Hindlimb muscle (tissue), 1 donor: ENCODE data around the gene RCBTB2. TPM values are rescaled to one million over a fixed set of nuclear protein-coding genes. Genes with fewer than 3 reads are reported as not detected.
A peak's percentile ranks its signal among the peaks of the same experiment; 100 is the strongest.
"Not testable (repeated sequence)": the region's sequence is repeated elsewhere in the genome, so short reads cannot be mapped to it uniquely, and the experiment has no call there.

Experiments used
- DNase-seq: peaks from one replicate; pipeline ENCODE4 v3.0.0-alpha.2; 2013
- polyA plus RNA-seq: library from polyadenylated mRNA; unstranded; fragments of 120-200 nt; gene quantifications from one replicate; pipeline ENCODE4 v1.2.1, GENCODE V29; 2013; ENCODE audit not compliant: insufficient read length

Gene RCBTB2
- 21.6 TPM for polyA plus RNA-seq

DNA sequence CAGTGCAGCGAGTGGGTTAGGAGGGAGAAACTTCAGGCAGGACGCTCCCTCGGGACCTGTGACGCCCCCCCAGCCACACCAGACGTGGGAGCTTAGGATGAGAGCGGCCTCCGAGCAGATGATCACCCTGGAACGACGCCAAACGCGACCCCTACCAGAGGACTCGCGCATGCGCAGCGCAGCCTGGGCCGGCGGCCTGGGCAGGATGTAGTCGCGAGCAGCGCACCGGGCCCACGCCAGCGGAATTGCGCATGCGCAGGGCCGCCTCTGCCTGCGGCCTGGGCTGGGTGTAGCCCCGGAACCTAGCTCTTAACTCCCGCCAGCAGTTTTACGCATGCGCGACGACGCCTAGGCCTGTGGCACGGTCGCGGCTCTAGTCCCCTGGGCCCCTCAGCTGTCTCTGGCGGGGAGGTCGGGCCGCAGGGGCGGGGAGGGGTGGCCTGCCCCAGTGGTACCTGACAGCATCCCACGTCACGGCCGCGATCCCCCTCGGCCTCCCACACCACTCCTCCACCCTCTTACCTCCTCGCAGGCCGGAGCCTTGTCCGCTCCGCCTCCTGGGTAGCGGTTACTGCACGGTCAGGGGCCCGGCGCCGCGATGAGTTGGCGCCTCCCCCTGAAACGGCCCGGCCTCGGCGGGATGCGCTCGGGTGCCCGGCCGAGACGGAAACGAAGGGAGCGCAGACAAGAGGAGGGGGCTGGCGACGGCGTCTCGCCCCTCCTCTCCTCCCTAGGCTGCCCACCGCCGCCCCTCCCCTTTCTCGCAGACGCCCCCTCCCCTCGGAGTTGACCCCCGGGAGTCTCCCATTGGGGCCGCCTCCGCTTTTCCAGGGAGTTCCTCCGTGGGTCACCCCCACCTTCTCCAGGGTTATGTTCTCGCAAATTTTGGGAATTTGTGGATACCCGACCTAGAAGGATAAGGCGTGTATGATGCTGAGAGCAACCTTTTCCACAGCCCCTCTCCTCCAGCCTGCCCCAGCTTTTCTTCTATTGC lies at the start of gene RCBTB2:
TSS of gene RCBTB2 (minus strand) at position 575 of the 994 bp plus-strand sequence. CDS start 11,141 bp downstream, outside the sequence.
- peak; percentile 100 for DNase-seq

DNA sequence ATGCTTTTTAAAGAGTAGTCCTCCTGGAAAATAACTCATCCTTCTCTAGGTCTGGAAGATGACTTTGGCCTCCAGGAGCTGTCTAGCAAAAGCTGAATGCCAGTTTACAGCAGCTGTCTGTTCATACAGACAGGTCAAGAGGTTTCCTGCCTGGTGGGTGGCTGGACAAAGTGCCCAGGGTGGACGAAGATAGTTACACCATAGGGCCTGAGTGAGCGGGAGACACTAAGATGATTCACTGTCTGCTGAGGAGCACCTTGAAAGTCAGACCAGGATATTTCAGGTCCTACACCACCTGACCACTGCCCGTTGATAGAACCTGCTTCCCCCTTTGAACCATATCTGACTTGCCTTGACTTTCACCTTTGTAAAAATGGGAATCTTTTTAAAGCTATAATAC lies 49.2 kb upstream of the RCBTB2 start:
- no peak for DNase-seq

DNA sequence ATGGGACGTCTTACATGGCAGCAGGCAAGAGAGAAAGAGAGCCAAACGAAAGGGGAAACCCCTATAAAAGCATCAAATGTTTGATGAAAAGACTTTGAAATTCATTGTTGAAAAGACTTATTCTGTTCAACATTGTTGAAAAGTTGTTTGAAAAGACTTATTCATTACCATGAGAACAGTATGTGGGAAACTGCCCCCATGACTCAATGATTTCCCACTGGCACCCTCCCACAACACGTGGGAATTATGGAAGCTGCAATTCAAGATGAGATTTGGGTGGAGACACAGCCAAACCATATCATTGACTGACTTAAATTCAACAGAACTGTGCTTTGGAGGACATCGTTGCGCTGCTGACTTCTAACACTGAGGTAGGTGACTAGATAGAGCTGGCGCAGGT lies 48.0 kb upstream of the RCBTB2 start:
- no peak for DNase-seq

DNA sequence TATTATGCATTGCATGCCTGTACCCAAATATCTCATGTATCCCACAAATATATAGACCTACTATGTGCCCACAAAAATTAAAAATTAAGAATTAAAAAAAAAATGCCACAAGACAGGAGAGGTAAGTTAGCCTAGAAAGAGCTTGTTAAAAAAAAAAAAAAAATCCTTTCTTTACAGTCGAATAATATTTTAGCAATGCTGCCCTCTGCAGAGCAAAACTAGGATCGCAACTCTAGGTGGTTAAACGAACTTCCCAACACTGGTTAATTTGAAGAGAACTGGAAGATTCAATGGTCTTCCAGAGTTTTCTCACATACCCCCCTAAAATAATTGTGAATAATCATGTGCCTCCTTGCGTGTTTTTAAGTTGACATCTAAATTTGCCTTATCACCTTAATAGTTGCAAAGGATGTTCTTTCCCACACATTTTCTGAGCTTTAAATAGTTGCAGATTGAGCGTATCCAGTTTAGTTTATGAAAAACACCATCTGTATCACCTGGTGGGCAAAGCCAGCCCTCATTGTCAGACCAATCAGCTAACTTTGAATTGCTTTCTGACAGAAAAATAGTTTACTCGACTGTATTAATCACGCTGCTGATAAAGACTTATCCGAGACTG lies 47.4 kb upstream of the RCBTB2 start:
- peak; percentile 76 for DNase-seq

DNA sequence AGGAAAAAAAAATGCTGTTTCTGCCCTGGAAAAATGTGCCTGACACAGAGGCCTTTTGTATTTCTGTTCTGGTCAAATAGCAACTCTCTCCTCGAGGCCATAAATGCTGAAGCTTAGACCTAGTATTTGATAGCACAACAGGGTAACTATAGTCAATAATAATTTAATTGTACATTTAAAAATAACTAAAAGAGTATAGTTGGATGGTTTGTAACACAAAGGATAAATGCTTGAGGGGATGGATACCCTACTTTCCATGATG lies 47.0 kb upstream of the RCBTB2 start:
- not testable (repeated sequence) for DNase-seq

DNA sequence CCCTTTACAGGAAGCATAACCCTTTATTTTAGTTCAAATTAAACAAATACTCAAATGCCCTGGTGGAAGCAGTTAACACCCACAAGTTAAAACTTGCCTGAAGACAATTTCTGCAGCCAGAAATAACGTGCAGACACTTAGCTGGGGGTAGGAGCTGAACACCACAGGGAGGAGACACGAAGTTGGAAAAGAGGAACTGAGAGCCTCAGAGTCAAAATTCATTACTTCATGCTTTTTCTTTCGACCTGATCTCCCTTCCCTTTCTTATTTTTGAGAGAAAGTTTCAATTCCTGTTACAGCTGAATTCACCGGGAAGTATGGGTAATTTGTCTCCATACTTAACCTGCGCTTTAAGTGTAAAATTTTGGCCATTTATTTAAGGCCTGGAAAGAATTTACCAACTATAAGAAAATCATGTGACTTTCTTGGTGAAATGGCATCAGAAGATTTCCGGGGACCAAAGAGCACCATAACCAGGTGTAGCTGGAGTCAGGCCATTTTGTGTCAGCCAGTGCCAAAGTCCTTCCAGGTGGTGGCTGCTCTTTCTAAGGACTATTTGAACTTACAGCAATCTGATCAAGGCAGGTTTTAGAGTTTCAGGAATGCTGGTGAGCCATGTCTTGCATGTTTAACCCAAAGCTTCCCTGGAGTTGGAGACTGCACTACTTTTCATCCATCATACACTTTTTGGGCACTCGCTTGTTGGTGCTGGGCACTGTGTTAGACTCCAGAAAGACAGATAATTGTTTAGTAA lies 46.5 kb upstream of the RCBTB2 start:
- no peak for DNase-seq

DNA sequence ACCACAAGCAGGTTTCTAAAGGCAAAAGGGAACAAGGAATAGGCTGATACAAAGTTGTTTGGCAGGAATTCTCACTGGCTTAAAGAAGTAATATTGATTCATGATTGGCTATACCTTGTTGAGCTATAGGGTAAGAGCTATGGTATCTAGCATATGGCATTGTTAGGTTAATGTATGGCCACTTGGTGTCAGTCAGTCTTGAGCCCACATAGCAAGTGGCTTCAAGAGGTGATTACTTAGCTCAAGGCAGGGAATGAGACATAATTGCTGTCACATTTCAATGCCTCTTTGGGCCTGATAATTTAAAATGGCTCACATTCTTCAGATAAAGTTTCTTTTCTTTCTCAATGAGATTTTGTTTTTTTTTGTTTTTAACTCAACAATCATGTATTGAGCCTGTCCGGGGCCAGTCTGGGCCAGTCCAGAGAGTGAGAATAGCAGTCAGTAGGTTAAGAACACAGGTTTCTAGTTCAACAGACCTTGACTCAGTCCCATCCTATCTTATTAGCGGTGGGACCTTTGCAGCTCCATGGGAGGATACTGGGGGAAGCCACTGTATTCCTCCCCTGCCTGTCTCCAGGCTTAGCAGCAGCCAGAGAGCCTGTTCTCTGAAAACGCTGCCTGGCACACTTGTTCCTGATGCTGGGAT lies 45.8 kb upstream of the RCBTB2 start:
- no peak for DNase-seq

DNA sequence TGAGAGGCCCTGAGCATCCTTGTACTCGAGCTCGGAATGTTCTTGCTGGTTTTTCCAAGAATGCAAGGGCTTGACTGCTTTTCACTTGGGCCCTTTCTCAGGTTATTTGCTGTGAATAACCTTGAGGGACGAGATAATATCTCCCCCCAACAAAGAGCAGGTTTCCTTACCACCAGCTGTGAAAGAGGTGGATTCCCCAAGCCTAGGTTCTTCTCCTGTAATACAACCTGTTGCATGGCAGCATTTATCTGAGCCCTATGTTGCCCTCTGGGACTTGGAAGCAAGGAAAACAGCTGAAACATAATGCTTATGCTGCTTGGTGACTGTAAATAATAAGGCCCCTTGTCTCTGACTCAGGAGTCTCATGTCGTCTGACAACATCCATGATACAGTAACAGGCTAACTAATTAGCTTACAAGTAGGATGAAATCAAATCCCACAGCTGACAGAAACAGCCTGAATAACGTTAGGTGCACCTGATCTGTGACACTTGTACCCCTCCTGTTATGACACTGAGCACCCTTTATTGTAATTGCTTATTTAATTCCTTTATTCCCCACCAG lies 43.6 kb upstream of the RCBTB2 start:
- DNase-seq, result no peak

DNA sequence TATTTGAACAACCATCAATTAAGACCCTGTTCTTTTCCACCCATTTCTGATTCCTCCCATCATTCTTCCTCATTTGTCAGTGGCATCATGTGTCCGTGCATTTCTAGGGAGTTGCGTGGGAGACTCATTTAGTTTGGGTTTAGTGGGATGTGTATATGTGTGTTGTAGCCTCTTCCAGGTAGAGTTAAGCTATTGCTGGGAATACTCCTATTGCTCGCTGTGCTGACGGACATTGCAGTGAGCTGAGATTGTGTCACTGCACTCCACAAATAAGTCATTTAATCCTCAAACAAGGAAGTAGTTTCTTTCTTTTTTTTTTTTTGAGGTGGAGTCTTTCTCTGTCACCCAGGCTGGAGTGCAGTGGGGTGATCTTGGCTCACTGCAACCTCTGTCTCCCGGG lies 42.2 kb upstream of the RCBTB2 start:
- no peak for DNase-seq

DNA sequence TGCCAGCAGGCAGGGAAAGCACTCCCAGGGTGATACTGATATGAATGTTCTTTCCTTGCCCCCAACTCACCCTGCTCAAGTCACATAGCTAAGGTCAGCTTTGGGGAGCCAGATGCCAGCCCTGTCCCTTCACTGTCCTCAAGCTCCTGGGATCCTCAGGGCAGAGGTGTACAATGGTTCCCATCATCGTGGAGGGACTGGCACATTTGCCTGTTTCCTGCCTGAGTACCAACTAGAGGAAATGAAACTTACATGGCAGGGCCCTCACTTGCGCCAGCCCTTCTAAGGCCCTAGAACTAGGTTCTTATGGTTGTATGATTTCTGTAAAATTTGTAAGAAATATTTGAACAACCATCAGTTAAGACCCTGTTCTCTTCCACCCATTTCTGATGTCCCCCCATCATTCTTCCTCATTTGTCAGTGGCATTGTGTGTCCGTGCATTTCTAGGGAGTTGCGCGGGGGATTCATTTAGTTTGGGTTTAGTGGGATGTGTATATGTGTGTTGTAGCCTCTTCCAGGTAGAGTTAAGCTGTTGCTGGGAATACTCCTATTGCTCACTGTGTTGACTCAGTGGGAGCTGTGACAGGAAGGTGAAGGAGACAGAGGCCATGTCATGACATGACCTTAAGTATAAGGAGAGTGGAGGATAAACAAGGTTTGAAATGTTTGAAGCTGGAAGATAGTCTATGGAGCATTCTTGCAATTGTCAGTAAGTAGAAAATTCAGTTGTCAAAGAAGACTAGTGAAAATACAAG lies 41.3 kb upstream of the RCBTB2 start:
- DNase-seq, result no peak

DNA sequence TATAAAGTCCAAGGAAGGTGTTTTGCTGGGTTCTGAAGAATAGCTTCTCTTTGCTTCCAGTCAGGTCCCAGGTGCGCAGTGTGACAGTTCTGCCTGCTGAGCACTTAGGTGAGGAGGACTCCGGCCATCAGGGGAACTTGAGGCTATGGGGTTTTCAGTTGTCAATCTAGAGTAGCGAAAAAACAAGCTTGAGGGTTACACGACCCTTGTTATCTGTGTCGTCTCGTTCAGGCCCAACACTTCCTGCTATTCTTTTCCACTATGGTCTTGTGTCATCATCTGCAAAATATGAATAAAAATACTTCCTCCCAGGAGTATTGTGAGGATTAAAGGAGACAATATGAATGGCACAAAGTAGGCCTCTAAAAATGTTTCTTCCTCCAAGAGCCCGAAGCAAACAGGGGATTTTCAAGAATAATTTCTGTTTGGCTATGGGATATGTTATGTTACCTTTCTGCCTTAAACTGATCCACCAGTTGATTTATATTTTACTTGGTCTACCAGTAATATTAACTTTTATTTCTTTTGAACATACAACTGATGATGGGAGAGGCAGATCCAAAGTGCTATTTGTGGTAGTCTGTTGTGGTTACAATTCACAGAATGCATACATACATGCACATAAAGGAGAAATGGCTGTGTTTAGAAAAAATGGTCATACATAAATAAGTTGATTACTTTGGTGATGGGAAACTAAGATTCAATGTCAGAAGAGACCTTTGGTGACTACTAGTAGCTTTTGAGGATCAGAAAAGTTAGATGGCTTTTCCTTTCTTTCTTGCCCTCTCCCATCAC lies 40.5 kb upstream of the RCBTB2 start:
- no peak for DNase-seq

DNA sequence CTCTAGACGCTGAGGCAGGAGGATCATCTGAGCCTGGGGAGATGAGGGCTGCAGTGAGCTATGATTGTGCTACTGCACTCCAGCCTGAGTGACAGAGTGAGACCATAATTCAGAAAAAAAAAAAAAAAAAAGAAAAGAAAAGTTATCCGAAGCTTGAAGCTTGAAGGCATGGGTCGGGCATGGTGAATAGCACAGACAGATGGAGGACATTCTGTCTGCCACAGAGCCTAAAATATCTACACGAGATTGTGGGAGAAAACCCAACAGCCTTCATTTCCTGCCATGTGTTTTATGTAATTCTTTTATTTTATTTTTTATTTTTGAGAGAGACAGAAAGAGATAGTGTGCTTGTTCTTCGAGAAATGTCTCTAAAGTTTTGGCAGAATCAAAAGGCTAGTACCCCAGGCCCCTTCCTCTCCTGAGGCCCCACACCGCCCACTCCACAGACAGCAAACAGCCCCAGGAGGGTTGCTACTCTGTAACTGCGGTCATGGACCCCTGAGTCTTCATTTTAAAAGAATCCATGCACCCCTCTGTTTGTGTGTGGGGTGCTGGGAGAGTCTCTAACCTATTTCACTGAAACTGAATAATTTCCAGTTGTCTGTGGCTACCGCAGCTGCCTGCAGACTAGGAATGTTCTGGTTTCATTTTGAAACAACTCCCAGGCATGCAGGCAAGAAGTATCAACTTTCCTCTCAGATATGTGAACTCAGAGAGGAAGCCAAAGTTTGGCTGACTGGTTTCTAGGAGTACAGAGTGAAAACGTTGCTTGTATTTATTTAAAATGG lies 38.4 kb upstream of the RCBTB2 start:
- DNase-seq, result peak; percentile 69

DNA sequence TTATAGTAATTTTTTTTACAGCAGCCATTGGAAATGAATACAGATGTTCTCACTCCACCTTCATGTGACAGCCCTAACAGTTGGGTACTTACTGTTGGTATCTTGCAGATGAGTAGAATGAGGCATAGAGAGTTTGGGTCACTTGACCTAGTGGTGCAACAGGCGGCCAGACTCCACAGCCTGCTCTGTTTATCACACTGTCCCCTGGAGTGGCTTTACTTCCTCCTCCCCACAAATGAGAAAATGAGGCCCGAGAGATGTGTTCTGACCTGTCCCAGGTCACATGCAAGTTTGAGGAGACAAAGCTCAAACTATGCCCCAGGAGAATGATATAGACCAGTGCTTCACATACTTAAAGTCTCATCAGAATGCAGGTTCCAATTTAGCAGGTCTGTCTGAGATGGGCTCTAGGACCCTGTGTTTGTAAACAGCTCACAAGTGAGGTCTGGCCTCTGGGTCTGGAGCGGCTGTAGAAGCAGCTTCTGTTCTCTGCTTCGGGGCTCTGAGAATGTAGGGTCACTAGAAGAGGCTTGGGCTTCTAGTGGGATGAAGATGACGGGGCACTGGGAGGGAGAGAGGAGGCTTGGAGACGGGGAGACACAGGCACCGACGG lies 37.4 kb upstream of the RCBTB2 start:
- DNase-seq, result no peak

DNA sequence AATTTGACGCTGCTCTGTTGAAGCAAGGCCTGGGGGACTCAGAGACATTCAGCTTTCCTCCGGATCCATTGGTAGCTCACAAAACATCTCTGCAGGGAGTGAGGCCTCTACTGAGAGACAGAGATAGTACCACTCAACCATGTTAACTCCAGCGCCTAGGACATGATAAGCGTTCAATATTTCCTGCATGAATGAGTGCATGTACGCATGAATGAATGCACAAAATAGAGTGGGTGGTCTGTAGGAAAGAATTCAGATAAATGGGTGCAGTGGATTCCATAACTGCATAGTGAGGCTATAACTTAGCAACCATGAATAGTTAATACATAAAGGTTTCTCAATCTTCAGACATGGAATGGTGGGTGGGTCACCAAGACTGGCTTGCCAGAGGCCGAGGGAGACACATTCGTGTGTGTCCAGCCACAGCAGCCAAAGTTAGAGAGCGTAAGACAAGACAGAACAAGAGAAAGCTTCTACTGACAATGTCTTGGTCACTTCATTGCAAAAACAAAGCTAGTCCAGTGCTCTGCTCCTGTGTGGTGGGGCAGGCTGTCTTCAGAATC lies 36.3 kb upstream of the RCBTB2 start:
- DNase-seq, result no peak

DNA sequence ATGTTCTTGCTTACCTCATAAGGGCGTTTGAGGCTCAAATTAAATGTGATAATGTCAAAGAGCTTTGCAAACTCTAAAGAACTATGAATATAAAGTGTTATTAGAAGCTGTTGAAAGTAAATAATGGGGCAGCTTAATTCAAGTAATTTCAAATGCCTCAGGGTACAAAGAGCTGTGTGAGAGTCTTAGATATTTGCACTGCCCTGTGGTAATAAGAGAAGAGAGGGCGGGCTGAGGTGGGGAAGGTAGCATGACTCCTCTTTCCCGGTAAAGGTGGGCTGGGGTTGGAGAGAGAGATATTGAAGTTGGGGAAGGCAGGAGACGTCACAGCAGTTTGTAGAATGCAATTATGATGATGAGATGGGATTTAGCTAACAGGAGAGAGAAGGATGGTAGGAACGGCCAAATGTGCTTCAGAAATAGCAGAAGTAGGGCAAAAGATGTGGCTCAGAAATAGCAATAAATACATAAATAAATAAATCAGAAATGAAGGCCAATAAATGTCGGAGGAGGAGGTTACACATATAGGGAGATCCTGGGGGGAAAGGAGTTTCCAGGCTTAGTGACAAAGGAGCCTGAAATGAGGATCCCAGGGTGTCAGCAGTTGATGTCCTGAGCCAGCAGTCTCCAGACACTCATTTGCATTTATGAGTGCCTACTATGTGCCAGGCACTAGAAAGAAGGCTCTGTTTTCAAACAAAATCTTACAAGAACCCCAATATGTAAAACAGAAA lies 35.7 kb upstream of the RCBTB2 start:
- DNase-seq, result no peak

DNA sequence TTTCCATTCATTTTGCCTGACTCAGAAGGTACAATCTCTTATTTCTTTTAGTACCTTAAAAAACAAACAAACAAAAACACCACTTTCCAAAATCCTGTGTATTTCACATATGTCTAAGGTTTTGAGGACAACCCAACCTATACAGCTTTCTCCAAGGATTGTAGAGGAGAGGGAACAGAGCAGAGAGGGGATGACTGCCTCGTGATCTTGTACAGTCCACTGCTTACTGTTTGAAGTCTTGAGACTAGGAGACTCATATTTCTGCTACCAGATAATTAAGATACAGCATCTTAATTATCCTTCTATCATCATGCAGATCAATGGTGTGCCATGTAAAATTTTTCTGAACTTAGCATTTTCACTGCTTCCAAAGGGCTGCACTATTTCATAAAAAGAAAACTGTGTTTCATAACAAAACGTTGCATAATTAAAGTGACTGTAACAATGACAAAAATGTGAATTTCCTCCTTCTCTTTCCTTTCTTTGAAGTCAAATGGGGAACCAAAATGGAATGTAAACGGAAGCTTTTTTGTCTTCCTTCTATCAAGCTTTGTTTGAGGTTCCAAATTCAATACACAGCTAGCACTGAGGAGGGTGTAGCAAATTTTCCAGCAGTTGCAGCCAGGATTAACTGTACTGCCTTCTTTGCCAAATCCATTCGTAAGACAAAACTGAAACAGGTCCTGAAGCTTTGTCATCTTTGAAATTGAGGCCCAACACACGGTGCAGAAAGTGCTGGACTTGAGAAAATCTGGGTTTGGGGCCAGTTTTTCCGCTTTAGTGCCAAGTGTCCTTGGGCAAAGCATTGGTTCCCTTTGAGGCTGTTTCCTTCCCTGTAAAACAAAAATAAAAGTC lies 34.9 kb upstream of the RCBTB2 start:
- DNase-seq, result peak; percentile 88

DNA sequence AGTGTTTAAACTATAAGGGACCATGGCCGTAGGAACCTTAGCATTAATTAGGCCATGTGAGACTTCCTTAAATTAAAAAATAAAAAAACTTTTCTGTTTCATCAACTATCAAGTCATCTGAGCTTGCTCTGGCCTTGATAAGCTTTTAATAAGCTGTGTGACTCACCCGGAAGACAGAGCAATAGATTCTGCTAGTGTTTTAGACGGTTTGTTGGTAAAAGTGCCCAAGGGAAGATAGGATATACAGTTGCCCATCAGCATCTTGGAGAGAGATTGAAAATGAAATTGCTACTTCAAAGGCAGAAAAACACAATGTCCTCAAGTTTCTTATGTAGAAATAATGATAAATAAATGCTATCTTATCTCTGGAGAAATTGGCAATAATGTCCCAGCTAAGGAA lies 31.2 kb upstream of the RCBTB2 start:
- no peak for DNase-seq
